GM12874 (cell line): ENCODE results near the gene GOLGA6C.

ENCODE experiments used
- CTCF ChIP-seq: IDR thresholded peaks from 2 replicates; pipeline ENCODE4 v1.5.1; 2011; ENCODE audit warnings: low read depth, mild to moderate bottlenecking, control low read depth, low read length, moderate library complexity; ENCODE audit not compliant: insufficient read depth

The GOLGA6C gene

DNA sequence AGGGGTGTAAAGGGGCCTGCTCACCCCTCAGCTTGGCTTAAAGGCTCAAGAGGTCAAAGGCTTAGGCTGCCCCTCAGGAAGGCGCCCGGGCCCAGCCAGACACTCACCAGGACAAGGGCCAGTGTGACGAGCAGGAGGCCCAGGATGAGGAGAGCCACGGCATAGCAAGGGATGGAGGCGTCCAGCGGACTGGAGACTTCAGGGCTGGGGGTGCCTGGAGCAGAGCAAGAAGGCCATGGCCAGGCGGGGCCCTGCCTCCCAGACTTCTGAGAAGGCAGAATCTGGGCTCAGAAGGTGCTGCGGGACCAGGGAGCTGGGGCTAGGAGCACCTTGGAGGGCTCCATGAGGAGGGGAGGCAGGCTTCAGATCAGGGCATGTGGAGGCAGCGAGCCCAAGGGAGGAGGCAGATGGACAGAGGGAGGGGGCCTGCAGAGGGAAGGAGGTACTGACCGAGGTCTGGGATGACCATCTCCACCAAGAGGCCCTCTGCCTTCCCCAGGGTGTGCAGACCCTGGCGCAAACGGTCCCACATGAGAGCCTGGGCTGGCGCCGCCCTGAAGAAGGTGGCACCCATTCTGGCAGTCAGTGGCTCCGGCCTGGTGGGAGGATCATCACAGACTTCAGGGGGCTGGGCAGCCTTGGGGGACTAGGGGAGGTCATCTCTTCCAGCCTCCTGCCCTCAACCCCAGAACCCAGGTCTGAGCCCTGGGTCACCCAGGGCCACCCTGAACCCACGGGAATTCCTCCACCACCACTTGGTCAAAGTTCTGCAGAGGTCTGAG lies 32.0 kb upstream of the GOLGA6C start:
- TF ChIP-seq CTCF = no peak

DNA sequence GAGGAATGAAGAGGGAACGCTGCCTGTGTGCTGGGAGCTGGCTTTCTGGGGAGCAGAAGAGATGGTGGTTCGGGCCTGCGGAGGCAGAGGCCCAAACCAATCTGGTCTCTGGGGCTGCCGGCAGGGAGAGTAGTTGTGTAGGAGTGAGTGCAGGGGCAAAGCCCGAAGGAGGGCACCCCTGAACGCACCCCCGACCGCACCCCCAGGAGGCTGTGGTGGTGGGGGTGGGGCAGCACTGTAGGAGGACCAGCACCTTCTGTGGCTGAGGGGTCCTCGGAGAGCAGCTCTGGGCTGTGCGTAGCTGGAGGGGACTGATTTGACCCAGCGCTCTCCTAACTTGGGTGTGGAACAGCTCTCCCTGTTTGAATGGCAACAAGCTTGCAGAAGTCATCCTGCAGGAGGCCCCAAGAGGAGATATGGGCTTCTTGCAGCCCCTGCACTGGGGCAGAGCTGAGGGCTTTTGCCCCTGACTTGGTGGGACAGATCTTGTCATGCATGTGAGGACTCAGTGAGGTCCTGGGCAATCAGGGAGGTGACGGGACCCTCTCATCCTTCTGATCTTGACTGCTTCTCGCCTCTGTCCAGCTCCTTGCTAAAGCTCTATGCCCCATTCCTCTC lies 30.4 kb upstream of the GOLGA6C start:
- no peak for TF ChIP-seq CTCF

DNA sequence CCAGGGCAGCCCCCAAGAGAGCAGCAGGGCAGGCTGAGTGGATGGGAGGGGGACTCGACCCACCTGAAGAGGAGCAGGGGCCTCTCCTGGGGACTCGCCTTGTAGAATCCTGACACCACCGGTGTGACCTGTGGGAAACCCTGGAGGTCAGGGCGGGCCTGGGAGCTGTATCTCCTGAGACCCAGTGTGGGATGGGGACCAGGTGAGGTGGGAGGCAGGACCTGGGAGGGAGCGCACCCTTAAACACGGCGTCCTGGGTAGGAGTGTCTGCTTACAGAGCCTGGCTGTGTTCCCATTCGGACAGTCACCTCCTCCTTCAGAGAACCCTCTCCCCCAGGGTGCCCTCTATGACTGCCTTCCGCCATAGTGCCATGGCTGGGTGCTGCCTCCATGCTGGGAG lies 29.3 kb upstream of the GOLGA6C start:
- no peak for TF ChIP-seq CTCF

GRCh38 chr15:75229191-75230015 lies 28.7 kb upstream of the GOLGA6C start:
- TF ChIP-seq CTCF = no peak

DNA sequence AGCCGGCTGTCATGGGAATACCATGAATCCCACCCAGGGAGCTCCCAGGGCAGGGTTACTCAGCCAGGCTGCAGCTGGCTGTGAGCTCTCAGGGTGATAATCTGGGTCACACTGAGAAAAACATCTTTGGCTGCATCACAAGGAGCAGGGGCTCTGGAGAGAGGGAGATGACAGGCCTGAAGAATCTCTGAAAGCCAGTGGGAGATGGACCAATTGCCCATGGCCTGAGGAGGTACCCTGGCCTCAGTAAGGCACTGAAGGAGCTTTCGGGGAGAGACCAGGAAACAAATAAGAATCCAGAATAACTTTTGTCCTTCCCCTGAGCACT lies 28.2 kb upstream of the GOLGA6C start:
- no peak for TF ChIP-seq CTCF

DNA sequence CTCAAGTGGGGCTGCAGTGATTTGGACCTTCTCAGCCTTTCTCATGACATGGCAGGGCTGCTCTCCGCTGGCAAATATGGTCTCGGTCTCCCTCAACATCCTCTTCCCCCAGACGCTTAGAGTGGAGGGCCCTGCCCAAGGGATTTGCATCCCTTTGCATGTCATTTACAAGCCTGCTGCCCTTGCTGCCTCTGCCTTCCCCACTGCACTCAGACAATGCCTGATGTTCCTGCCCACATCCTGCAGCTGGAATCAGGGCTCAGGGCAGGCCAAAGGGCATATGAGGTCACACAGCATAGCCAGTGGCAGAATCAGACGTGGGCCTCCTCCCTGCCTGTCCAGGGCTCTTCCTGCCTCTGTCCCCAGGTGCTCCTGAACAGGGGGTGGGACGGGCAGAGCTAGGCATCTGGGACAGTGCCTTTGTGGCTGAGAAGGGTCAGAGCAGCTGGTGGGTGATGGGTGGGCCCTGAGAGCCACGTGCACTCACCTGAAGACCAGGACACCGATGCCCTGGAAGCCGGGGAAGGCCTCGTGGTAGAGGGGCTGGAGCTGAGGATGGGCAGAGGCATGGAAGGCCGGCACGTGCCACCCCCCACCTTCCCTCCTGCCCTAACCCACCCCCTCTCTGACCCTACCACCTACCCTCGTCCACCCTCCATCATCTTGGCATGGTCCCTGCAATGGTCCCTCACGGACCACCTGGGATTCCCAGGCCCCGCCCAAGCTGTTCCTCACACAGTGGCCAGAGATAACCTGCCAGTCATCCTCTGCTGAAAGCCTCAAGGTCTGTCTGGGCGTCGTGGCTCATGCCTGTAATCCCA lies 27.4 kb upstream of the GOLGA6C start:
- no peak for TF ChIP-seq CTCF

- no peak for TF ChIP-seq CTCF
Observed at GRCh38 chr15:75231836-75232235, 26.3 kb upstream of the GOLGA6C start.
